Stimulated activated naive CD4-positive, alpha-beta T cell treated with Interleukin-2 at 50 U/mL for 16 hours (primary cell): ENCODE data around the gene NCBP3.
A peak's percentile ranks its signal among the peaks of the same experiment; 100 is the strongest.
"Not testable (repeated sequence)": the region's sequence is repeated elsewhere in the genome, so short reads cannot be mapped to it uniquely, and the experiment has no call there.

Source experiments
- DNase-seq: peaks from one replicate; lab custom pipeline; 2025; lab: John Stamatoyannopoulos, UW

Gene NCBP3

DNA sequence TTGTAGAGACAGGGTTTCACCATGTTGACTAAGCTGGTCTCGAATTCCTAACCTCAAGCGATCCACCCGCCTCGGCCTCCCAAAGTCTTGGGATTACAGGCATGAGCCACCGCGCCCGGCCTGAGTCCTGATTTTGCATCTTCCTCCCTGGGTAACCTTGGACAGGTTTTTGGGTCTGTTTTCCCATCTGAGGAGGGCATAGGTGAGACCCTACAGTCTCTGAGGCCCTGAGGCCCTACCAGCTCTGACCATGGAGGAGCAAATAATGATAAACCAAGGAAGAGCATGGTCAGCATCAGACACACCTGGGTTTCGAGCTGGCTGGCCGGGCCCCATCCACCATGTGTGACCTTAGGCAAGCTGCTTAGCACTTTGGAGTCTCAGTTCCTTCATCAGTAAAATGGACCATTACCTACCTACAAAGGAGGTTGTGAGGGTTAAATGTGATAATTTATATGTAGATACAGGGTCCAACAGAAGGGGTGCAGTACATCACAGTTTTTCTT is 1.2 kb upstream of the NCBP3 start:
- no peak for DNase-seq

DNA sequence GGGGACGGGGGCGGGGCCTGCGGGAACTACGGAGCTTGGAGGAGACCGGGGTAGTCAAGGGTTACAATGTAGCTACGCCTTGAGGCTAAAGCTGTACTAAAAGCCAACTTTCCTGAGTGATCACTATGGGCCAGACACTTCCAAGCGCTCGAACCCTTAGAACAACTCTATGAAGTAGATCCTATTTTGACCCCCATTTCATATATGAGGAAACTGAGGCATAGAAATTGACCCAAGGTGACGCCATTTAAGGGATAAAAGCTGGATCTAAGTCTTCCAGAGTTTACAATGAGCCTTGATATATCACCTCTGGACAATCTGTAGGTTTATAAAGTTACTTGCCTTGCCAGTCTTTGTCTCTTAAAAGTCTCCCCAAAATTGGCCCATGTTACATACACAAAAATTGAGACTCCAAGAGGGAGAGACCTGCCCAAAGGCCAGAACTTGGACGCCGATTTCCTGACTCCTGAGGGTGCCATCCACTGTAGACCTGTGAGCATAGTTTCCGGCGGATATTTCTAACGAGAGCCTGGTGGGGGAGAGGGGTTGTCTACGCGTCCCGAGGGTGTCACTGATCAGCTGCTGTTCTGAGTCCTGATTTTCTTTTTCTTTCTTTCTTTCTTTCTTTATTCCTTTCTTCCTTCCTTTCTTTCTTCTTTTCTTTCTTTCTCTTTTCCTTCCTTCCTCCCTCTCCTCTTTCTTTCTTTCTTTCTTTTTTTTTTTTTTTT is 555 bp upstream of the NCBP3 start:
- no peak for DNase-seq

DNA sequence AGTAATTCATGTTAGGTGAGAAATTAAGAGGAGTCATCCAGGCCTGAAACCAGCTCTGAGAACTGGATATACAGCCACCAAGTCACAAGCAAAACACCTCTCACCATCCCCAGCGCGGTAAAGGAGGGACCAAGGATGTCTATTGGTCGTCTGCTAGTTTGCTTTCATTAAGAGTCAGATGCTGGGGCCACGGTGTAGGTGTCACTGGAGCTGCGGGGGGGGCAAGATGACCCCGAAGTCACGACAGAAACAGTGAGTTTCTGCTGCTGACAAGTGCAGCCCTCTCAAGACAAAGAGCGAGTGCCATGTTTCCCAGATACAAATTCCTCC is 790 bp downstream of the NCBP3 start:
- DNase-seq, result peak; percentile 47

DNA sequence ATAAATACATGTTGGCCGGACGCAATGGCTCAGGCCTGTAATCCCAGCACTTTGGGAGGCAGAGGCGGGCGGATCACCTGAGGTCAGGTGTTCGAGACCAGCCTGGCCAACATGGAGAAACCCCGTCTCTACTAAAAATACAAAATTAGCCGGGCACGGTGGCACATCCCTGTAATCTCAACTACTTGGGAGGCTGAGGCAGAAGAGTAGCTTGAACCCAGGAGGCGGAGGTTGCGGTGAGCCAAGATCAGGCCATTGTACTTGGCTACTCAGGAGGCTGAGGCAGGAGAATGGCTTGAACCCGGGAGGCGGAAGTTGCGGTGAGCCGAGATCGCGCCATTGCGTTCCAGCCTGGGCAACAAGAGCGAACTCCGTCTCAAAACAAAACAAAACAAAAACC is 1.5 kb downstream of the NCBP3 start:
- not testable (repeated sequence) for DNase-seq

DNA sequence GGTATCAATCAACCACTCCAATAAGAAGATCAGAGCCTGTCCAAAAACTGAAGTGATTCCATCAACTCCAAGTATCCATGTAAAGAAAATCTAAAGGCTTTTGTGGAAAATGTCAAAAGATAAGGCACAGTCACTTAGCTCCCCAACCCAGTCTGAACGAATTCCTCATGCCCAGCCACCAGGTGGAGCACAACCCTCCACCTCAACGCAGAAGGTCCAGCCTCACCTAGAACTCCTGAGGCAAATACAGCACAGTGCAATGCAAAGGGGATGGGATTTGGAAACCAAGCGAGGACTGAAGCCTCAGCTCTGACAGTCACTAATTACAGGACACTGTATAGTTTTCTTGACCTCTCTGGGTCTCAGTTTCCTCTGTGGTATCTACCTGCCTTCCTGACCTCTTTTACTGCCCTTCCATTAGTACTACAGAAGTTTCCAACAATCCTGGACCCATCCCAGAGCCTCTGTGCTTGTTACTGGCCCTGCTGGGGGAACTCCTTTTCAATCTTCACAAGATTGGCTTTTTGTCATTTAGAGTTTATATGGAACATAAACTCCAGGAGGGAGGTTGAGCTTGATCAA is 2.0 kb downstream of the NCBP3 start:
- DNase-seq, result peak; percentile 38

DNA sequence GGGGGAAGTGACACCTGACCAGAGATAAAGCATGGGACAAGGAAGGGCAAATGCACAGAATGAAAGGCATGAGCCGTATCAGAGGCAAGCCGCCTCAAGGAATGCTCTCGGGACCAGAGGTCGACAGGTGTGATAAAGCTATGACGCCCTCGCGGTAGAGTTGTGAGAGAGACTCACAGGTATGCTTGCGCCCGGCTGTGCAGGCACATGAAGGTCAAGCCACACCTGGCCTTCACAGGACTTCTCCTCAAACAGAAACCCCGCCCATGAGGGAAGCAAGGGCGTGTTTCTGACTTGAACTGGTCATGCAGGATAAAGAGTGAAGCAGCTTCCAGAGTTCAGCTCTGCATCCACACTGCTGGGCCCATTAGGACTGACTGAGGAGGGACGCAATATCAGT is 7.8 kb downstream of the NCBP3 start:
- DNase-seq, result no peak

DNA sequence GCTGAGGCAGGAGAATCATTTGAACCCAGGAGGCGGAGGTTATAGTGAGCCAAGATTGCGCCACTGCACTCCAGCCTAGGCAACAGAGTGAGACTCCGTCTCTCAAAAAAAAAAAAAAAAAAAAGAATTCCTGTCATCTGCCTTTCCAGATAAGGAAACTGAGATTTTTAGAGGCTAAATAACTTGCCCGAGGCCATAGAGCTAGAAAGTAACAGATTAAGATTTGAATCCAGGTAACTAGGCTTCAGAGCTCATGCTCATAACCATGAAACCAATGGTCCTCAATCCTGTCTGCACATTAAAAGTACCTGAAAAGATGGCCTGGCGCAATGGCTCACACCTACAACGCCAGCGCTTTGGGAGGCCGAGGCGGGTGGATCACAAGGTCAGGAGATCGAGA is 9.5 kb downstream of the NCBP3 start:
- DNase-seq, result no peak

DNA sequence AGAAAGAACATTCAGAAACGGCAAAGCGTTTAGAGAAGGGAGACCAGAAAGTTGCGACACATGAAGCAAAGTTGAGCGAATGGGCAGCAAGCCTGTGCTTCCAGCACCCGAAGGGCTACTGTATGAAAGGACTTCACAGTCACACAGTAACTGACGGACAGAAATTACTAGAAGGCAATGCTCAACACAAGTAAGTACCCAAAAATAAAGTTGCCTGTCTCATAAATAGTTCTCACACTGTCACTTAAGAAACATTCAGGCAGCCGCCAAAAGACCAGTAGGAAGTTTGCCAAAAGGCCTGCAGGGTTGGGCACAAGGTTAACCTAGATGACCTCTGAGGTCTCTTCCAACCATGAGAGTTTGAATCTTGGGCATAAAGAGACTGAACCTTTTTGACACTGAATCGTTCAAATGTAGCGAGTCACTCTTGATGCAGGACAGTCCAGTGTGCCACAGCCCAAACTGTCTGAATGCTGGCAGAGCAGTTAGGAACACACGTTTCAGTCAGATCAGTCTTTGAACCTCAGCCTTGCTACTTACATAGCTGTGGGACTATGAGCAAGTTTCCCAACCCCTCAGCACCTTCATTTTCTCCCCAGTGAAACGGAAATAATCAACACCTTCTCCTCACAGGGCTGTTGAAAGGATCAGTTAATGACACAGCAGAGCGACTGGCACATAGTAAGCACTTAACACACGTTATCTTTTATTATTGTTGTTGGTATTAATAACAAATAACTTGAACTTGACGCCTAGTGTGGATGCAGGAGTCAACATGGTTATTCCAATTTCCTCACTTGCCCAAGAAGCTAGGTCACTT is 10.4 kb downstream of the NCBP3 start:
- no peak for DNase-seq

DNA sequence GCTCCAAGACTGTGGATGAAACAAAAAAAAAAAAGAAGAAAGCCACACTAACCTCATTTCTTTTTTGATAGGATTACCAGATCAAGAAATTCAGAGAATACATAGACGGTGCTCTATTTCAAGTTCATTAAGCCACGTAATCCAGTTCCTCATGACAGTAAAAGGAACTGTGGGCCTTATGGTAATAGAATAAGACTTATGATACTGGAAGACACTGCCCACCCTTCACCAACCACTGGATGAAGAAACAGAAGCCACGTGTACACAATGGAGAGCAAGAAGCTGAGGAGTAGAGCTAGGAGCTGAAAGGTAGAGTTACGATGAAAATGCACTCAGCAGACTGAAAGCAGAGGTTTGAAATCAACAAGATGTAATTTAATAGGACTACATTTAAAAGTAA is 11.2 kb downstream of the NCBP3 start:
- DNase-seq, result no peak

DNA sequence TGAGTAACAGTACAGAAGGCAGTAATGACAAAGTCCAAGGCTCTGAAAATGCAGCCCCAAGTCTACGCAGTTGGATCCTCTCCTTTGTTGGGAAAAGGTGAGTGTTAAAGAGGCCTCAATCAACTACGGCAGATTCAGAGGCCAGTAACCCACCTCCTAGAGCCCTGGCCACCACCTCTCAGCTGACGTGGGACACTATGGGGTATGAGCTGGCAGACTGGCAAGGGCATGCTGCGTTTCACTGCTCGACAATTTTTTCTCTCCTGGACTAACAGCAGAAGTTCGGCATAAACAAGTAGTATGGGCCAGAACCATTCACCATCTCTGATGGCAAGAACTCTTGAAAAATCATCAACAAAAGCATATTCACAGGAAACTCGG is 17.2 kb downstream of the NCBP3 start:
- DNase-seq, result no peak

DNA sequence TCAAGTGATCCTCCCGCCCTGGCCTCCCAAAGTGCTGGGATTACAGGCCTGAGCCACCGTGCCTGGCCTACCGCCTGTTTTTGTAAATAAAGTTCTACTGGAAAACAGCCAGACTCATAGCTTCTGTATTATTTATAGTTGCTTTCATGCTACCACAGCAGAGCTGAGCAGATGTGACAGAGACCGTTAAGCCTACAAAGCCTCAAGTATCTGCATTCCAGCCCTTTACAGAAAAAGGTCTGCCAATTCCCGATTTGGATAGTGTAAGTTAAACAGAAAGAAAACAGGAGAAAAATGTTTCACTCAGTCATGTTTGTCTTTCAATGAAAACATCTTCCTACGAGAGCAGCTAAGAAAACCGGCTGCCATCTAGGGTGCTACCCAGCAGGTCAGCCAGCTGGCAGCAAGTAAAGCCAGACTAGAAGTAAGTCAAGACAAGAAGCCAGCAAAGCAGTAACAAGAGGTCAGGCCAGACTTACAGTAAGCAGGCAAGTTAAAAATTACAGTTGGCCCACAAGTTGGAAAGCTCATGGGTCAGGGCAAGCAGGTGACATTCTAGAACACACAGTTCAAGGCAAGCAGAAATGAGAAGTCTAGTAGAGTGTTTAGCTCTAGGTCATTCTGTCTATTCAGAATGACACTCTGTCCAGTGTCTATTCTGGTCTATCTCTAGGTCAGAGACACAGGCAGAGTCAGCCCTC is 17.7 kb downstream of the NCBP3 start:
- DNase-seq, result no peak

DNA sequence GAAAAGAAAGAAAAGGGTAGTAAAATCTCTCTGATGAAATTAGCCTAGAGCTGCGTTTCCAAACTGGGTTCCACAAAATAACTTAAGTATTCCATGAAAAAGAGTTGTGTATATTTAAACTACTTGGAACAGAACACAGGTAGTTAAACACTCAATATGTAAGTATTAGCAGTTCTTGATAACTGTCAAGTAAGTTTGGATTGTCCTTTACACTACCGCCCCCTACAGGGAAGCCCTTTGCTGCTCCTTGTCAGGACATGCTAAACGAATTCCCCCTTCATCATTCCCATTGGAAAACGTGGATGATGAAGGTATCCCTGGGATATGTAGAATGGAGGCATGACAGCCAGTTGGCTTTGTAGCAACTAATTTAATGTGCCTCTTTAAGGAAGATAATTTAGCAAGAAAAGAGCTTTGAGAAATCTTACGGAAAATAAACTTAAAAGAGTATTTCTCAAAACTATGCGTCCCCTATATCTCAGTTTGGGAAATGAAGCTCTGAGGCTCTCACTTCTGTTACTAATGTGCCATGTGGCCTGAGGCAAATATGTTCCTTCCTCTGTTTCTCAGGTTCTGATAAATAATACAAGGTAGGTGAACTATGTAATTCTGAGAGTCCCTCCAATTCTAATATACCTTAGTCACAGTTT is 18.8 kb downstream of the NCBP3 start:
- peak; percentile 60 for DNase-seq

DNA sequence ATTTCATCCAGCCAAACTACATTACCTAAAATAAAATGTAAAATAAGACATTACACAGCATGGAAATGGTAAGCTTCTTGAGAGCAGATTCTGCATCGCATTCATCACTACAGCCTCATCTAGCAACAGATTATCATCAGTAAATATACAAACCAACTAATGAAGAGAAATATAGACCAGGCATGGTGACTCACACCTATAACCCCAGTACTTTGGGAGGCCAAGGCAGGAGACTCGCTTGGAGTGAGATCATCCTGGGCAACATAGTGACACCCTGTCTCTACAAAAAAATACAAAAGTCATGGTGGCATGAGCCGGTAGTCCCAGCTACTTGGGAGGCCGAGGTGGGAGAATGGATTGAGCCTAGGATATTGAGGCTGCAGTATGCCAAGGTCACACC is 19.9 kb downstream of the NCBP3 start:
- DNase-seq, result no peak

DNA sequence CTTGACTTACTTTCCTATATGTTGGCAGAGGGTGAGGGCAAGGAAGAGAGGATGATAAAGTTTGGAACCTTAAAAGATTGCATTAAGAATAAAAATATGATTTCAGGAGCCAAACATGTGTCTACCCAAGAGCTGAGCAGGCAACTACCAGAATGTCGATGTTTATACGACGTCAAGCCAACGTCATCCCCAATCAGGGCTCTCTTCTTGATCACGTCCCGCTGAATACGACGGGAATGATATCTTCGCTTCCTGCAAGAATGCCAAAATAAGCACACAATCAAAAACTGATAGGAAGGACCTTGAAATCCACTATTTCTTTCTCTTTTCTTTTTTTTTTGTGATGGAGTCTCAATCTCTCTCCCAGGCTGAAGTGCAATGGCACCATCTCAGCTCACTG is 24.9 kb downstream of the NCBP3 start:
- no peak for DNase-seq

DNA sequence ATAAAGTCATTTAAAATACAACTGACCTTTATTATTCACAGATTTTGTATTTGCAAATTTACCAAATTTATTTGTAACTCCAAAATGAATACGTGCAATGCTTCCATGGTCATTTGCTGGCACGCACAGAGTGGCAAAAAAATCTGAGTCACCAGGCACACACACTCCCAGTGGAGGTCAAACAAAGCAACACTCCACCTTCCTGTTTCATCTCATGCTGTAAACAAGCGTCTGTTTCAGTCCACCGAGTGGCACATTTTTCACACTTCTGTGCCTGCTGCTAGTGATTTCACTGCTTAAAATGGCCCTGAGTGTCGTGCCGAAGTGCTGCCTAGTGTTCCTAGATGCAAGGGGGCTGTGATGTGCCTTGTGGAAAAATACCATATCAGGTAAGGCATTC is 27.3 kb downstream of the NCBP3 start:
- DNase-seq, result no peak

DNA sequence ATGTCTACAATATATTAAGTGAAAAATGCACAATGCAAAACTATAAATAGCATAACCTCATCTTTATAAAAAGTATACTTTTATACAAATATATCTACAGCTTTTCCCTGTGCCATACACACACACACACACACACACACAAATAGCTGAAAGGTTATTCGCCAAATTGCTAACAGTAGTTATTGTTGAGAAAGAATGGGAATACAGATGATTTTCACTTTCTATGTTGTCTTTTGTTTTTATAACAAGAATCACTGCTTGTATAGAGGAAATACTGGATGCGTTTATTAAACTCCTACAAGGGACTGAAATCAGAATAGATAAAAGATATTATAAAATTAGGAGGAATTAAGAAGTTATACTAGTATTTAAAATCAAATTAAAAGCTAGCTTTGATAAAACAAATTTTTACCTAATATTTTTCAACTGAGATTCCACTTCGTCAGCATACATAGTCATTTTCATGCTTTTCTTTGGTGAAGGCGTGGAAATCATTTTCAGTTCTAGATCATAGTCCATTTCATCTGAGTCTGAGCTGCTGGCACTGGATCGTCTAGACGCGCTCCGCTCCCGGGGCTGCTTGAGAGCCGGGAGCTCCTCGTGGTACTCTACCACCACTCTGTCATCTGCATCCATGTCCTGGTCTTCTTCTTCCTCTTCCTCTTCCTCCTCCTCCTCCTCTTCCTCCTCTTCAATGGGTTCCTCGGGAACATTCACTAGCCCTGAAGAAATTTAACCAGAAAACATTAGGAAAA is 28.0 kb downstream of the NCBP3 start:
- DNase-seq, result no peak

DNA sequence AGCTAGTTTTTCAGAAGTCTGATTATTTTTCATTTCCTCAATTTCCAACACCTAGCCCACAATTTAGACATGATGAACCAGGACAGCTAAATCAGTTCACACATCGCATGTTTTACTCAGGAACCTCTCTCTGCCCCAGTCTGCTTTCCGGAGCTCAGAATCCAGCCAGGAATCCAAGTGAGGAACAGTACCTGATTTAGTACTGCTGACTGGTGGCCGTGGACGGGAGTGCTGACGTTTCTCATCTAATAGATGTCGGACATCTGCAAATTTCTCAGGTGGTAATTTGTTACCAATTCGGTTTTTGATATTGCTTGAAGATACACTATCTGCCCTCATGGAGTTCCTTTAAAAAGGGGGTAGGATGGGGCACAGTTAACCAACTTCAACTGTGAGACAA is 30.1 kb downstream of the NCBP3 start:
- DNase-seq, result no peak

DNA sequence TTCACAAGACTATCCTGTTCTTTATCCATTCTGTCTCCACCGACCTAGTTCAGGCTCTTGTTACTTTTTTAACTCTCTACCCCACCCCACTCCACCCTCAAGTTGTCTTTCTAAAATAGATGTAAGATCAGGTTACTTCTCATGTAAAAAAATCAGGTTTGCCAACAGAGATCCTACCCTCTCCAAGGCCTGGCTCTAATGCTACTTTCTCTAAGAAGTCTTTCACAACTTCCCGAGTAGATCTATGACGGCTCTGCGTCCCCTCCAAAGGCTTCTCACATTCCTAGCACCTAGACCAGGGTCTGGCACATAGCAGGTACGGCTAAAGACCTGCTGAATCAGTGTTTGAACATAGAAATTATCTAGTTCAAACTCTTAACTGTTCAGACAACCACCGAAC is 30.9 kb downstream of the NCBP3 start:
- DNase-seq, result no peak

DNA sequence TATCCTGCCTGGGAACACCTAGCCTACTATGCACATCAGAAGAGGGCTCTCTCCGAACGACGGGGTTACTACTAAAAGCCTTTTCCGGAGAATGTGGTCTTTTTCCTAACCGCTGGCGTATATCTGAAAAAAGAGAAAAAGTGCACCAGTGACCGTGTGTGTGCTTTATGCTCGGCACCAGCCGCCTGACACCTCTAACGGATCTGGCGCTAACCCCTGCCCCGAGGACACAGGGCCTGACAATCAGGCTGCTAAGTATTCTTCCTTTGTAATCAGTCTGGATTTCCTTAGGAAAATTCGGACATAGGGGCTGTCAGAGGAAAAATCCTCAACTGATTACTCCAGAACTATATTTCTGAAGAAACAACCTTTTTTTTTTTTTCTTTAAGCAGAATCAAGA is 31.7 kb downstream of the NCBP3 start:
- no peak for DNase-seq

DNA sequence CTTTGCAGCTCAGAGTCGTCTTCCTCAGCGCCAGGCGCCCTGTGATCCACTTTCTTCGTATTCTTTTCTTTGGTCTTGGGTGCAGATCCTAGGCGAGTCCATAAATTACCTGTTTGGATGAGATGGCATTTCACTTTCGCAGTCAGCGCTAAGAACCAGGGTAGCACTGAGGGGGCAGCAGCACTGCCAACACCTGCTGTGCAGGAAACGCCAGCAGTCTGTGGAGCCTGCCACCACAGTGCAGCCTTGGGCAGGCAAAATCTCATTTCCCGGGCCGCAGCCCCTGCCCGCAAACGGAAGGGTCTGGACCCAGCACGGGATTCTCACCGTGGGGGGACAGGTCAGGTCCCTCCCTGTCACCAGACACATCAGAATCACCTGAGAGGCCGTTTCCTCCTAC is 32.9 kb downstream of the NCBP3 start:
- no peak for DNase-seq

DNA sequence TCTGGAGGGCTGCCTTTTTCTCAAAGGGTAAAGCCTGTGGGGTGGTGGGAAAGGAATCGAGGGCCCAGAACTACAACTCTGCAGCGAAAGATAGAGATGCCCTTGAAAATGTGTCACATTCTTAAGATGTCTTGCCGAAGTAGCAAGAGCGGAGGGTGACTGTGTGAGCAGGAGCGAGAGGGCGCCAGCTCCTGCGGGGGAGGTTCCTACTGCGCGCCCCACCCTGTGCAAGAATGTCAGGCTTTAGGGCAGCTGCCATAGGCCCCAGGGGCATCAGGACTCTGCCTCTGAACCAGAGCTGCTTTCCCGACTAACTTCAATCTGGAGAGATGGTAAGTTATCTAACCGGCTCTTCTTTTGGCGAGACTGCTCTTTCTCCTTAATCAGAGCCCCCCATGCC is 33.3 kb downstream of the NCBP3 start:
- no peak for DNase-seq
